Trophoblast cell (in vitro differentiated cells and primary cell): ENCODE measurements around the gene BMPER.
A peak's percentile ranks its signal among the peaks of the same experiment; 100 is the strongest.

Experiments
- DNase-seq, 2 donors: peaks; one replicate each; pipeline ENCODE4 v3.0.0-alpha.2; 2016
- H2AFZ ChIP-seq: 2 replicates; pipeline ENCODE4 v1.6.1; 2013; ENCODE audit warnings: low read length, moderate library complexity, mild to moderate bottlenecking; ENCODE audit not compliant: insufficient read depth, poor library complexity
- H2AK5ac ChIP-seq: 2 replicates; pipeline ENCODE4 v1.6.1; 2013; ENCODE audit warnings: mild to moderate bottlenecking, low read length
- H2BK120ac ChIP-seq: 2 replicates; pipeline ENCODE4 v1.6.1; 2013; ENCODE audit warnings: low read length, mild to moderate bottlenecking, moderate library complexity; ENCODE audit not compliant: insufficient read depth, poor library complexity
- H2BK12ac ChIP-seq: 2 replicates; pipeline ENCODE4 v1.6.1; 2013; ENCODE audit warnings: mild to moderate bottlenecking, low read length, moderate library complexity
- H2BK5ac ChIP-seq: 2 replicates; pipeline ENCODE4 v1.6.1; 2013; ENCODE audit warnings: low read length, low read depth, moderate library complexity, mild to moderate bottlenecking; ENCODE audit not compliant: poor library complexity
- H3K14ac ChIP-seq: 2 replicates; pipeline ENCODE4 v1.6.1; 2013; ENCODE audit warnings: mild to moderate bottlenecking, low read length
- H3K18ac ChIP-seq: 2 replicates; pipeline ENCODE4 v1.6.1; 2013; ENCODE audit warnings: mild to moderate bottlenecking, low read length
- H3K23ac ChIP-seq: 2 replicates; pipeline ENCODE4 v1.6.1; 2013; ENCODE audit warnings: low read length
- H3K27ac ChIP-seq: 2 replicates; pipeline ENCODE4 v1.5.1; 2013; ENCODE audit warnings: low read depth, mild to moderate bottlenecking, inconsistent platforms, low read length, moderate library complexity
- H3K27me3 ChIP-seq: 2 replicates; pipeline ENCODE4 v1.6.1; 2013; ENCODE audit warnings: inconsistent platforms, mild to moderate bottlenecking, low read length, moderate library complexity; ENCODE audit not compliant: insufficient read depth
- H3K36me3 ChIP-seq, 2 experiments: 1 replicate in 1 of 2; 2 replicates in 1 of 2; pipeline ENCODE4 v1.6.1; 2013; ENCODE audit warnings: low read length in 2 of 2, mild to moderate bottlenecking in 2 of 2, moderate library complexity in 1 of 2; ENCODE audit not compliant: insufficient read depth in 2 of 2, control insufficient read depth in 1 of 2
- H3K4ac ChIP-seq: 2 replicates; pipeline ENCODE4 v1.6.1; 2013; ENCODE audit warnings: low read depth, mild to moderate bottlenecking, low read length, moderate library complexity
- H3K4me1 ChIP-seq, 2 experiments: 1 replicate in 1 of 2; 2 replicates in 1 of 2; pipeline ENCODE4 v1.6.1; 2013; ENCODE audit warnings: low read length in 2 of 2, mild to moderate bottlenecking in 2 of 2, moderate library complexity in 1 of 2; ENCODE audit not compliant: insufficient read depth in 2 of 2, control insufficient read depth in 1 of 2
- H3K4me2 ChIP-seq: 2 replicates; pipeline ENCODE4 v1.6.1; 2013; ENCODE audit warnings: inconsistent platforms, mild to moderate bottlenecking, low read length, moderate library complexity
- H3K4me3 ChIP-seq: 2 replicates; pipeline ENCODE4 v1.5.1; 2013; ENCODE audit warnings: mild to moderate bottlenecking, low read depth, low read length, inconsistent platforms
- H3K79me1 ChIP-seq: one replicate; pipeline ENCODE4 v1.6.1; 2013; ENCODE audit warnings: low read length
- H3K79me2 ChIP-seq: 2 replicates; pipeline ENCODE4 v1.6.1; 2013; ENCODE audit warnings: low read length, mild to moderate bottlenecking; ENCODE audit not compliant: control insufficient read depth, insufficient read depth, poor library complexity
- H3K9ac ChIP-seq: 2 replicates; pipeline ENCODE4 v1.6.1; 2013; ENCODE audit warnings: mild to moderate bottlenecking, low read length
- H3K9me3 ChIP-seq: 2 replicates; pipeline ENCODE4 v1.6.1; 2013; ENCODE audit warnings: low read depth, mild to moderate bottlenecking, control low read depth, inconsistent platforms, low read length; ENCODE audit not compliant: insufficient read depth
- H4K12ac ChIP-seq: 2 replicates; pipeline ENCODE4 v1.6.1; 2013; ENCODE audit warnings: low read depth, mild to moderate bottlenecking, low read length, moderate library complexity
- H4K8ac ChIP-seq: 2 replicates; pipeline ENCODE4 v1.6.1; 2013; ENCODE audit warnings: low read depth, mild to moderate bottlenecking, low read length, moderate library complexity
- H4K91ac ChIP-seq: one replicate; pipeline ENCODE4 v1.6.1; 2013; ENCODE audit warnings: low read depth, mild to moderate bottlenecking, low read length, moderate library complexity
- WGBS: extraction: QIAGEN DNeasy Blood & Tissue Kit; methylation state at CpG from one replicate; pipeline ENCODE4 v1.1.7; 2013; ENCODE audit warnings: missing lambda C conversion rate; ENCODE audit not compliant: insufficient read length, insufficient coverage; ENCODE audit errors: extremely low coverage; 5-methylcytosine and 5-hydroxymethylcytosine counted together

The BMPER gene

GRCh38 chr7:33918438-33919143 lies 13.3 kb downstream of the BMPER start:
- no peak overlapping the region for H2BK120ac ChIP-seq
- no CpG with 5 or more reads among the region's 3 CpGs for WGBS

GRCh38 chr7:33919449-33919848 lies 14.1 kb downstream of the BMPER start:
- no peak for DNase-seq
- Histone ChIP-seq H2BK5ac (no peak overlapping the region), H2BK120ac (no peak overlapping the region), H2AFZ (no peak overlapping the region), H2BK12ac (no peak overlapping the region), H2AK5ac (no peak overlapping the region), H3K27me3 (no peaks in the 10 kb centered on the region), H3K4me1 (no peaks in the 10 kb centered on the region), H3K18ac (no peak overlapping the region), H3K9ac (no peak overlapping the region), H3K79me2 (no peaks in the 10 kb centered on the region), H3K27ac (no peak overlapping the region), H3K4ac (no peak overlapping the region), H3K23ac (no peak overlapping the region), H3K79me1 (no peaks in the 10 kb centered on the region), H4K12ac (no peak overlapping the region), H3K14ac (no peak overlapping the region), H3K9me3 (no peaks in the 10 kb centered on the region), H3K36me3 (no peaks in the 10 kb centered on the region), H4K91ac (no peak overlapping the region), H3K4me2 (no peak overlapping the region), H3K4me3 (peak overlapping the region; percentile 51), H4K8ac (no peak overlapping the region)

More at GRCh38 chr7:33918438-33919143, 13.3 kb downstream of the BMPER start:
- H2BK12ac ChIP-seq = no peak overlapping the region
- no peak for DNase-seq
- no peak overlapping the region for H3K14ac ChIP-seq
- no peak overlapping the region for H2BK5ac ChIP-seq
- H4K12ac ChIP-seq = no peak overlapping the region
- no peak overlapping the region for H4K91ac ChIP-seq
- H3K27me3 ChIP-seq = no peaks in the 10 kb centered on the region
- no peak overlapping the region for H2AK5ac ChIP-seq
- H3K4me1 ChIP-seq = no peaks in the 10 kb centered on the region
- no peaks in the 10 kb centered on the region for H3K36me3 ChIP-seq
- H4K8ac ChIP-seq = no peak overlapping the region
- no peak overlapping the region for H3K27ac ChIP-seq
- H3K79me2 ChIP-seq = no peaks in the 10 kb centered on the region
- no peak overlapping the region for H3K18ac ChIP-seq
- H3K23ac ChIP-seq = no peak overlapping the region
- no peaks in the 10 kb centered on the region for H3K79me1 ChIP-seq
- H2AFZ ChIP-seq = no peak overlapping the region
- no peak overlapping the region for H3K4me3 ChIP-seq
- H3K4me2 ChIP-seq = no peak overlapping the region
- no peaks in the 10 kb centered on the region for H3K9me3 ChIP-seq
- no peak overlapping the region for H3K4ac ChIP-seq
- H3K9ac ChIP-seq = no peak overlapping the region

GRCh38 chr7:33921216-33921938 lies 16.0 kb downstream of the BMPER start:
- Histone ChIP-seq H4K8ac (no peak overlapping the region), H3K9me3 (no peaks in the 10 kb centered on the region), H3K36me3 (no peaks in the 10 kb centered on the region), H2AK5ac (no peak overlapping the region), H2BK120ac (no peak overlapping the region), H3K79me1 (no peaks in the 10 kb centered on the region), H4K12ac (no peak overlapping the region), H3K4me2 (no peak overlapping the region), H3K27ac (no peak overlapping the region), H2BK12ac (no peak overlapping the region), H3K18ac (no peak overlapping the region), H3K4ac (no peak overlapping the region), H3K27me3 (no peaks in the 10 kb centered on the region), H3K23ac (no peak overlapping the region), H3K9ac (peak overlapping the region; percentile 57), H3K14ac (no peak overlapping the region), H2AFZ (no peak overlapping the region), H3K4me1 (no peaks in the 10 kb centered on the region), H3K79me2 (no peaks in the 10 kb centered on the region), H4K91ac (no peak overlapping the region), H3K4me3 (no peak overlapping the region), H2BK5ac (no peak overlapping the region)
- no CpG with 5 or more reads among the region's 17 CpGs for WGBS
- DNase-seq = no peak

- Histone ChIP-seq H3K79me2 (no peaks in the 10 kb centered on the region), H2BK5ac (no peak overlapping the region), H3K4me3 (no peak overlapping the region), H2AK5ac (no peak overlapping the region), H4K91ac (no peak overlapping the region), H3K23ac (no peak overlapping the region), H3K4ac (no peak overlapping the region), H3K9ac (no peak overlapping the region), H3K4me1 (no peaks in the 10 kb centered on the region), H4K8ac (no peak overlapping the region), H2AFZ (no peak overlapping the region), H3K18ac (no peak overlapping the region), H3K79me1 (no peaks in the 10 kb centered on the region), H2BK12ac (no peak overlapping the region), H2BK120ac (no peak overlapping the region), H3K27ac (no peak overlapping the region), H3K36me3 (no peaks in the 10 kb centered on the region), H3K27me3 (no peaks in the 10 kb centered on the region), H3K4me2 (no peak overlapping the region), H4K12ac (no peak overlapping the region), H3K14ac (no peak overlapping the region), H3K9me3 (no peaks in the 10 kb centered on the region)
- WGBS = no CpG with 5 or more reads among the region's 2 CpGs
- DNase-seq = no peak
Observed at GRCh38 chr7:33922820-33923219, 17.5 kb downstream of the BMPER start.
